ENCODE data around the gene TNFRSF4. TPM values are rescaled to one million over a fixed set of nuclear protein-coding genes. Genes with fewer than 3 reads are reported as not detected.

The TNFRSF4 gene
- total RNA-seq, 2 experiments from 2014 or later, result 44.1 to 52.8 TPM

DNA sequence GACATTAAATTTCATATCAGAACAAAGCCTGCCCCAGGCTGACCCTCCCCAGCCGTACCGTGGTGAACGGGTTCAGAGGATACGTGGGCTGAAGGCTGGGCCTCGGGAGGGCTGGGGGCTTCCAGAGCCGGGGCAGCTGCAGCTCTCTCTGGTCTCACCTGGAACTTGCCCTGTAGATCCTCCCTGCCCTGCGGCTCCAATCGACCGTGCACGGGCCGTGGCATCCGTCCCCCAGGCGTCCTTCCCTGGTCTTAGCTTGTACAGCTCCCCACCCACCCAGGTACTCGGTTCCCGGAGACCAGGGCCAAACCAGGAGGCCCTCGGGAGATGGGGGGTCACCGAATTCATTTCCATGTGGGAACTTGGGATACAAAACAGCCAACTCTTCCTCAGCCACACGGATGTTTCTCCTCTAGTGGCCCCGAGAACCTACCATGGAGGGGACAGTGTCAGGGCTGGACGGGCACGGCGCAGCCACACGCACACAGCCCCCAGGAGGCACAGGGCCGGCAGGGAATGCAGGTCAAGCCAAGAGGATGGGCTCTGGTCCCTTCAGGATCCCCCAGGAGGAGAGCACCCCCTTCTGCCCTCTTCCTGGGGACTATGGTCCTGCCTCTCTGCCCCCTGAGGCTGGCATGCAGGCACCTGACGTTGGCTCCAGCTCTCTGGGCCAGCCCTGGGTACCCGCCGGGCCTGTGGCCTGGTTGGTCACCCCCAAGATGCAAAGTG lies 21.2 kb upstream of the TNFRSF4 start:
- no peak overlapping the region for H3K4me3 Mint-ChIP-seq
- ChIA-PET CTCF (interaction anchor here (0.6 kb wide), 1 partner anchor 47 kb away, joined by 5 read pairs; no protein-coding TSS in a partner anchor), POLR2A (no interaction called here)
- no peak for DNase-seq
- no peak overlapping the region for H3K27ac Mint-ChIP-seq
- H3K36me3 Mint-ChIP-seq (ENCODE audit: low read depth), result peaks cover 12% of the 10 kb centered on the region
- no peaks in the 10 kb centered on the region for H3K9me3 Mint-ChIP-seq
- H3K27me3 Mint-ChIP-seq, result no peaks in the 10 kb centered on the region
- H3K4me1 Mint-ChIP-seq, result peaks cover 20% of the 10 kb centered on the region

GRCh38 chr1:1234180-1234808 lies 20.3 kb upstream of the TNFRSF4 start:
- H3K27ac Mint-ChIP-seq, result no peak overlapping the region
- H3K4me3 Mint-ChIP-seq, result peak overlapping the region; percentile 65
- H3K27me3 Mint-ChIP-seq, result no peaks in the 10 kb centered on the region
- ChIA-PET CTCF (interaction anchor here (0.6 kb wide), 1 partner anchor 46 kb away, joined by 5 read pairs; no protein-coding TSS in a partner anchor), POLR2A (no interaction called here)
- no peak for DNase-seq
- H3K9me3 Mint-ChIP-seq, result no peaks in the 10 kb centered on the region
- peaks cover 18% of the 10 kb centered on the region for H3K36me3 Mint-ChIP-seq (ENCODE audit: low read depth)
- H3K4me1 Mint-ChIP-seq, result peaks cover 28% of the 10 kb centered on the region

- ChIA-PET POLR2A (no interaction called here), CTCF (no interaction called here)
- Mint-ChIP-seq H3K27me3 (no peaks in the 10 kb centered on the region), H3K9me3 (no peaks in the 10 kb centered on the region), H3K36me3 (ENCODE audit: low read depth) (peaks cover 19% of the 10 kb centered on the region), H3K27ac (peak overlapping the region; percentile 82), H3K4me3 (peak overlapping the region; percentile 65), H3K4me1 (peaks cover 31% of the 10 kb centered on the region)
- DNase-seq, result no peak
These were observed 19.6 kb upstream of the TNFRSF4 start for GRCh38 chr1:1233567-1233892.

DNA sequence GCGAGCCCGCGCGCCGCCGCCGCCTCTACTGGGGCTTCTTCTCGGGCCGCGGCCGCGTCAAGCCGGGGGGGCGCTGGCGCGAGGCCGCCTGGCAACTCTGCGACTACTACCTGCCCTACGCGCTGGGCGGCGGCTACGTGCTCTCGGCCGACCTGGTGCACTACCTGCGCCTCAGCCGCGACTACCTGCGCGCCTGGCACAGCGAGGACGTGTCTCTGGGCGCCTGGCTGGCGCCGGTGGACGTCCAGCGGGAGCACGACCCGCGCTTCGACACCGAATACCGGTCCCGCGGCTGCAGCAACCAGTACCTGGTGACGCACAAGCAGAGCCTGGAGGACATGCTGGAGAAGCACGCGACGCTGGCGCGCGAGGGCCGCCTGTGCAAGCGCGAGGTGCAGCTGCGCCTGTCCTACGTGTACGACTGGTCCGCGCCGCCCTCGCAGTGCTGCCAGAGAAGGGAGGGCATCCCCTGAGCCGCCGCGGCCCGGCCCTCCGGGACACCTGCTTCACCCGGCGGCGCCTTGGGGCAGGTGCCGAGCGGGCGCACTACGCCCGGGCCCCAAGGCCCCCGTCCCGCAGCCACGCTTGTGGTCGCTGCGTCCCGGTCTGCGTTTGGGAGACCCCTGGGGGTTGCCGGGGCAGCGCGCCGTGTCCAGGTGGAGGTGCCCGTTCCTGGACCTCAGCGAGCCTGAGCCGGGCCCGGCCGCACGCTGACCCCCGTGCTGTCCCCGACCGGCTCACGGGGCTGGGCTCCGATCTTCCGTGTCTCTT lies 19.0 kb upstream of the TNFRSF4 start:
- ChIA-PET POLR2A (no interaction called here), CTCF (no interaction called here)
- Mint-ChIP-seq H3K36me3 (ENCODE audit: low read depth) (peaks cover 19% of the 10 kb centered on the region), H3K9me3 (no peaks in the 10 kb centered on the region), H3K4me1 (peaks cover 31% of the 10 kb centered on the region), H3K27ac (peak overlapping the region; percentile 82), H3K27me3 (no peaks in the 10 kb centered on the region), H3K4me3 (peak overlapping the region; percentile 66)
- DNase-seq, result no peak

DNA sequence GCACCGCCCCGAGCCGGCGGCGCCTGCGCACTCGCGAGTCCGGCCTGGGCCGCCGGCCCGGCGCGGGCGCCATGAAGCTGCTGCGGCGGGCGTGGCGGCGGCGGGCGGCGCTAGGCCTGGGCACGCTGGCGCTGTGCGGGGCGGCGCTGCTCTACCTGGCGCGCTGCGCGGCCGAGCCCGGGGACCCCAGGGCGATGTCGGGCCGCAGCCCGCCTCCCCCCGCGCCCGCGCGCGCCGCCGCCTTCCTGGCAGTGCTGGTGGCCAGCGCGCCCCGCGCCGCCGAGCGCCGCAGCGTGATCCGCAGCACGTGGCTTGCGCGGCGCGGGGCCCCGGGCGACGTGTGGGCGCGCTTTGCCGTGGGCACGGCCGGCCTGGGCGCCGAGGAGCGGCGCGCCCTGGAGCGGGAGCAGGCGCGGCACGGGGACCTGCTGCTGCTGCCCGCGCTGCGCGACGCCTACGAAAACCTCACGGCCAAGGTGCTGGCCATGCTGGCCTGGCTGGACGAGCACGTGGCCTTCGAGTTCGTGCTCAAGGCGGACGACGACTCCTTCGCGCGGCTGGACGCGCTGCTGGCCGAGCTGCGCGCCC lies 18.3 kb upstream of the TNFRSF4 start, which contains the start of gene B3GALT6:
Gene B3GALT6 (plus strand): TSS at position 30 of the 588 bp plus-strand sequence. CDS start 42 bp downstream, at position 72.
- H3K36me3 Mint-ChIP-seq (ENCODE audit: low read depth), result peaks cover 19% of the 10 kb centered on the region
- ChIA-PET POLR2A (no interaction called here), CTCF (interaction anchor here (0.6 to 1.7 kb wide), 2 partner anchors 110 to 114 kb away, joined by 3 to 8 read pairs; no protein-coding TSS in a partner anchor)
- H3K4me1 Mint-ChIP-seq, result peaks cover 31% of the 10 kb centered on the region
- H3K27me3 Mint-ChIP-seq, result no peaks in the 10 kb centered on the region
- peak within 1 kb of the TSS; percentile 92 for H3K27ac Mint-ChIP-seq
- H3K9me3 Mint-ChIP-seq, result no peaks in the 10 kb centered on the region
- peak within 1 kb of the TSS; percentile 95 for H3K4me3 Mint-ChIP-seq
- no peak for DNase-seq

DNA sequence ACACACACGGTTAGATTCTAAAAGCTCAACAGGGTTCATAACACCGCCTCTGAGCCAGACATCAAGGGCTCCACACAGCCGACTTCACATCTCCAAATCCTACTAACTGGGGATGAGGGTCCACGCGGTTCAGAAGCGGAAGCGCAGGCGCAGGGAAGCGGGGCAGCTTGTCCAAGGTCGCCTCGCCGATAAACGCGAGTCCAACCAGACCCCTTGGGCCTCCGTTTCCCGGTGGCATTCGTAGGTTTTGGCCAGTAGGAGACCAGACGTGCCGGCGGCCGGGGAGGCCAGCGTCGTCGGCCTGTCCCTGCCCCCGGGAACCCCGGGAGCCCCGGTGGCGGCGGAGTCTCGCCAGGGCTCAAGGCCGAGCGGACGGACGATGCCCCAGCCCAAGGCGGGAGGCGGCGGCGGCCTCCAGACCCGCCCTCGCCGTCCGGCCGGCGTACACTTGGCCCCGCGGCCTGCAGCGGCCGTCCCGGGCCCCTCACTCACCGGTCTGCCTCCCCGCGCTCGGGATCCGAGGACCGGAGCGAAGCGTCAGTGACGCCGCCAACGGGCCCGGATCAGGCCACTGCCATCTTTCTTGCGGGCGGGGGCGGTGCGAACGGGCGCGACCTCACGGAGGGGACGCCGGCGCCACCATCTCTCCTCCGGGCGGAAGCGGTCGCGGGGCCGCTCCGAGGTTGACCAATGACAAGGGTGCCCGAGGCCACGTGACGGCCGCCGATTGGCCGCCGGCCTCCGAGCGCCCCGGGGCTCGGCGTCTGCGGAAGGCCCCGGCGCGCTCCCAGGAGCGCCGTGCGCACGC lies 17.7 kb upstream of the TNFRSF4 start, which contains the start of gene SDF4:
Gene SDF4 (minus strand): TSS at position 602 of the 808 bp plus-strand sequence. CDS start 3,229 bp downstream, outside the sequence.
- H3K9me3 Mint-ChIP-seq, result no peaks in the 10 kb centered on the region
- CTCF ChIA-PET, result interaction anchor here (0.6 to 1.7 kb wide), 3 partner anchors 13 to 114 kb away, joined by 3 to 8 read pairs (median 3); no protein-coding TSS in a partner anchor
- peaks cover 31% of the 10 kb centered on the region for H3K4me1 Mint-ChIP-seq
- POLR2A ChIA-PET, result interaction anchor here (0.6 kb wide), 1 partner anchor 102 kb away, joined by 3 read pairs; no protein-coding TSS in a partner anchor
- DNase-seq, result peak; percentile 97
- peak within 1 kb of the TSS; percentile 95 for H3K4me3 Mint-ChIP-seq
- H3K36me3 Mint-ChIP-seq (ENCODE audit: low read depth), result peaks cover 19% of the 10 kb centered on the region
- no peaks in the 10 kb centered on the region for H3K27me3 Mint-ChIP-seq
- peak within 1 kb of the TSS; percentile 92 for H3K27ac Mint-ChIP-seq

DNA sequence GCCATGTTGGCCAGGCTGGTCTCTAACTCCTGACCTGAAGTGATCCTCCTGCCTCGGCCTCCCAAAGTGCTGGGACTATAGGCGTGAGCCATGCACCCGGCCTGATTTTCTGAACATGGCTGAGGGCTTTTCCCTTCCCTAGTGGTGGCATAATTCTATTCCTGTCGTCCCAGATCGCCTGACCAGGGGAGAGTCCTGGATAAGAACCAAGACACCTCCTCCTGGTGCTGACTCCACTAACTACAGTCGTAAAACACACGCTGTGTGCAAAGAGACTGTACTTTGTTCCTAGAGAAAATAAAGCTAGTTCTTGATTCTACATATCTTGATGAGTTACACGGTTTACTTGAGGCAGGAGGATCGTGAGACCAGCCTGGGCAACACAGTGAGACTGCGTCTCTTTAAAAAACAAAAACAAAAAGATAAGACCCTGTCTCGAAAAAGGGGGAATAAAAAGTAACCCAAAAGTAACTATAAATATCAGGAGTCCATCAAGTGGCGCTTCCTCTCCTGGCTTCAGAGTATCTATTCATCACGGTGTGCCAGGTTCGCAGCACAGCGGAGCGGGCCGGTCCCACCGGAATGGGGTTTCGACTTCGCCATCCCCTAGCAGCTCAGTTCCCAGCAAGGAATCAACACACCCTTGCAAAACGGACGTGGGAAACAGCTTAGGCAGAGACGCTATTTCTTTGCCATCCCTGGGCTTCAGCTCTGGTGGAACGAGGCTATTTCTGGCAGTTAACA lies 16.9 kb upstream of the TNFRSF4 start:
- ChIA-PET POLR2A (interaction anchor here (0.6 kb wide), 1 partner anchor 101 kb away, joined by 3 read pairs; no protein-coding TSS in a partner anchor), CTCF (interaction anchor here (0.8 to 1.7 kb wide), 3 partner anchors 13 to 108 kb away, joined by 3 to 8 read pairs (median 3); partner anchors contain the start of gene TNFRSF4)
- peak overlapping the region; percentile 95 for H3K4me3 Mint-ChIP-seq
- H3K4me1 Mint-ChIP-seq, result peaks cover 31% of the 10 kb centered on the region
- peak; percentile 26 for DNase-seq
- no peaks in the 10 kb centered on the region for H3K9me3 Mint-ChIP-seq
- no peaks in the 10 kb centered on the region for H3K27me3 Mint-ChIP-seq
- peaks cover 21% of the 10 kb centered on the region for H3K36me3 Mint-ChIP-seq (ENCODE audit: low read depth)
- H3K27ac Mint-ChIP-seq, result peak overlapping the region; percentile 92

- no peaks in the 10 kb centered on the region for H3K9me3 Mint-ChIP-seq
- peaks cover 31% of the 10 kb centered on the region for H3K36me3 Mint-ChIP-seq (ENCODE audit: low read depth)
- DNase-seq, result no peak
- H3K27me3 Mint-ChIP-seq, result no peaks in the 10 kb centered on the region
- ChIA-PET POLR2A (no interaction called here), CTCF (interaction anchor here (1.0 to 2.2 kb wide), 2 partner anchors 15 to 107 kb away, joined by 3 to 6 read pairs; partner anchors contain the start of gene TNFRSF4)
- peak overlapping the region; percentile 95 for H3K4me3 Mint-ChIP-seq
- H3K27ac Mint-ChIP-seq, result no peak overlapping the region
- peaks cover 31% of the 10 kb centered on the region for H3K4me1 Mint-ChIP-seq
These were observed 15.8 kb upstream of the TNFRSF4 start for GRCh38 chr1:1229770-1230169.

DNA sequence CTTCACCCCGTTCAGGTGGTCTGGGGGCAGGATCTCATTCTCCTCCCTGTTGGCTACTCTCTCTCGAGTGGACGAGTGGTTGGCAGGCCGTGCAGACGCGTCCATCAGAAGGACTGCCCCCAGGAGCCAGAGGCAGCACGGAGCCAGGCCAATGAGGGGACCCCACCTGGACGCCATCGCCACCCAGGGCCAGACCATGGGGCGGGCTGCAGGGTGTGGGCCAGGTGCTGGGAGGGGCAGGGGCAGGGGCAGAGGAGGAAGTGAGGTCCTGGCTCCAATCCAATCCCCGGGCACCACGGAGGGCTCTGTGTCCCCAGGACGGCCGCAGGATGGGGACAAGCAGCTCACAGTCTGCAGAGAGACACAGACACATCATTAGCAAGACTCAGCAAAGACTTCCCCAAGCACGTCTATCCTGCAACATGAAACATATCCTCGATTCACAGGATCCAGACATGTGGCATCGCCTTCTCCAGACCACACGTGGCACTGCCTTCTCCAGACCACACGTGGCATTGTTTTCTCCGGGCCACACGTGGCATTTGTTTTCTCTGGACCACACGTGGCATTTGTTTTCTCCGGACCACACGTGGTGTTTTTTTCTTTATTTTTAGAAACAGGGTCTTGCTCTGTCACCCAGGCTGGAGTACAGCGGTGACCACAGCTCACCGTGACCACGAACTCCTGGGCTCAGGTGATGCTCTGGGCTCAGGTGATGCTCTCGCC lies 14.8 kb upstream of the TNFRSF4 start:
- ChIA-PET CTCF (interaction anchor here (1.1 to 2.2 kb wide), 2 partner anchors 10 to 106 kb away, joined by 3 to 6 read pairs; no protein-coding TSS in a partner anchor), POLR2A (no interaction called here)
- no peaks in the 10 kb centered on the region for H3K27me3 Mint-ChIP-seq
- peaks cover 35% of the 10 kb centered on the region for H3K36me3 Mint-ChIP-seq (ENCODE audit: low read depth)
- no peak for DNase-seq
- no peak overlapping the region for H3K27ac Mint-ChIP-seq
- no peaks in the 10 kb centered on the region for H3K9me3 Mint-ChIP-seq
- no peak overlapping the region for H3K4me3 Mint-ChIP-seq
- peaks cover 21% of the 10 kb centered on the region for H3K4me1 Mint-ChIP-seq

GRCh38 chr1:1228187-1228586 lies 14.2 kb upstream of the TNFRSF4 start:
- H3K4me3 Mint-ChIP-seq, result no peak overlapping the region
- H3K27me3 Mint-ChIP-seq, result no peaks in the 10 kb centered on the region
- H3K9me3 Mint-ChIP-seq, result no peaks in the 10 kb centered on the region
- no peak for DNase-seq
- H3K27ac Mint-ChIP-seq, result no peak overlapping the region
- POLR2A ChIA-PET, result no interaction called here
- CTCF ChIA-PET, result interaction anchor here (1.1 to 2.2 kb wide), 2 partner anchors 10 to 106 kb away, joined by 3 to 6 read pairs; no protein-coding TSS in a partner anchor
- H3K4me1 Mint-ChIP-seq, result peaks cover 17% of the 10 kb centered on the region
- H3K36me3 Mint-ChIP-seq (ENCODE audit: low read depth), result peaks cover 34% of the 10 kb centered on the region

DNA sequence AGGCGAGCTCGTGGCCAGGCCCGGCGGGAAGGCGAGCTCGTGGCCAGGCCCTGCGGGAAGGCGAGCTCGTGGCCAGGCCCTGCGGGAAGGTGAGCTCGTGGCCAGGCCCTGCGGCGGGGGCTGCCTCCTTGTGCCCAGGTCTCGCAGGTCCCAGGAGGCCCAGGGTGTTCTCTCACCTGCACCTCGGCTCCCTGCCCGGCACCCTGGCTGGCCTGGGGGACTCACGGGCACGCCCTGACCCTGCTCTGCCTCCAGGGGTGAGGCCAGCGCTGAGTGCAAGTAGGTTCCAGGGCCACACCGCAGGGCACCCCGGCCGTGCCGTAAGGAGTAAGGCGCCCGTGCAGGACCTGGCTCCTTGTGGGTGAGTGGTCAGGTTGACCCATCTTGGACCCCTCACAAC lies 13.4 kb upstream of the TNFRSF4 start:
- Mint-ChIP-seq H3K27ac (no peak overlapping the region), H3K27me3 (no peaks in the 10 kb centered on the region), H3K9me3 (no peaks in the 10 kb centered on the region), H3K4me3 (no peak overlapping the region), H3K4me1 (peaks cover 18% of the 10 kb centered on the region), H3K36me3 (ENCODE audit: low read depth) (peaks cover 42% of the 10 kb centered on the region)
- no peak for DNase-seq
- ChIA-PET CTCF (interaction anchor here (1.6 kb wide), 2 partner anchors 9 to 10 kb away, joined by 5 to 6 read pairs; no protein-coding TSS in a partner anchor), POLR2A (no interaction called here)
